ENCODE results near the gene DOK6. TPM values are rescaled to one million over a fixed set of nuclear protein-coding genes. Genes with fewer than 3 reads are reported as not detected.
A peak's percentile ranks its signal among the peaks of the same experiment; 100 is the strongest.
"Not testable (repeated sequence)": the region's sequence is repeated elsewhere in the genome, so short reads cannot be mapped to it uniquely, and the experiment has no call there.

The DOK6 gene
- total RNA-seq, 1 donor from 2014 or later: 2.3 TPM

DNA sequence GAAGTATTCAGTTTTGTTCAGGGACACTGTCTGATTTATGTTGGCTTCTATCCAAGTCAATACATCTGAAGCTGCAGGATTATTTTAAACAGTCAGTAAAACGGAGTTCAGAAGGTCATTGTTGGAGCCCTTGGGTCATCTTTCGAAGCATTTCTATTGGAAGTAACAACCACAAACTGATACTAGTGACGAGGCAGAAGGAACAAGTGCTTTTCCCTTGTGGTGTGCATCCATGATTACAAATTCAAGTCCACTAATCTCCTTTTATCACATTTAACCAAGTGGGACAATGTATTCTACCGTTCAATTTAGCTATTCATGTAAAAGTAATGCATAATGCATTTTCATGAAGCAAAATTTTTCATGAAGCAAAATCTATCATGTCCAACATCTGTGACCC is 470.0 kb downstream of the DOK6 start:
- no peak for DNase-seq (ENCODE audit: low read depth)

DNA sequence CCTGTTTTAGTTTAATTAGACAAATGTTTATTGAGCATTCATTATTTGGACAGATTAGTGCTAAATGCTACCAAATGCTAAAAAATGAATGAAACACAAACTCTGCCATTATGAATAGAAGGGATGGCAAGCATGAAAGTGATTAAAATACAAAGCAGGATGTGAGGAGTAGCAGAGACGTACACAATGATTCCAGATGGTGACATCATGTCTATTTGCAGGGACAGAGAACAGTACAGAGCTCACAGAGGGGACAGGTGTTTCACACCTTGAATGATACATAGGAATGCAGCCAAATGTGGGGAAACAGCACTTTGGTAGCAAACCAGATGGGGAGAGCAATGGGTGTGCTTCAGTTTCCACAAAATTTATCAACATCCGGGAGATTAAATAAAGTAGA is 470.7 kb downstream of the DOK6 start:
- DNase-seq (ENCODE audit: low read depth): no peak

DNA sequence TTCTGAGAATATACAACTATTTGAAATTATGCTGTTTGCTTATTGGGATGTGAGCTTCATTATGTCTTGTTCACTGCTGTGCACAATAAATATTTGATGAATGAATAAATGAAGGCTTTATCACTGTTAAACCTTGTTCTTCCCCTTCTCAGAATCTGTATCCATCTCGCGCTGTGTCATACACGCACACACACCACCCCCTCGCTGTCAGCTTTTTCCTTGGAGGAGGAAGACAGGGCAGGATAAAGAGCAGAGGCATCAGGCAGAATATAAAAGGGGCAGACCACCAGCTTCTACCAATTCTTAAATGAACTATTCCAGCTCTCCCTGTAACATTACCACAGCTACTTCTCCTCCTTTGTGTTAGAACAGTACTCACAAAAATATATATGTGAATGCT is 472.0 kb downstream of the DOK6 start:
- DNase-seq (ENCODE audit: low read depth): no peak

DNA sequence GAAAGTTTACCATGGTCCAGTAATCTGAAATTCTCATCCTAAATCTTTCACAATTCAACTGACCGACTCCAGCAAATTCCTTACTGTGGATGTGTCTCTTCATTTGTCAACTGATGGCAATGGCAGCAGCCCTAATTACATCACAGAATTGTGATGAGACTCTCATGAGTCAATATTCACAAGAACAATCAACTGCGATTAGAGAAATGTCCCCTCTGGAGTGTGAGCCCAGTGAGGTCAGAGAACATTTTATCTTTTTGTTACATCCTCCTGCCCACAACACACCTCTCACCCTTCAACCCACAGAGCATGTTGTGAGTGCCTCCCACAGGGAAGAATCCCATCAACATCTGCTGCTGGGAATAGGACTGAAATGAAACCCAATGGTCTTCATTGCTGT is 473.4 kb downstream of the DOK6 start:
- DNase-seq (ENCODE audit: low read depth): peak; percentile 36

DNA sequence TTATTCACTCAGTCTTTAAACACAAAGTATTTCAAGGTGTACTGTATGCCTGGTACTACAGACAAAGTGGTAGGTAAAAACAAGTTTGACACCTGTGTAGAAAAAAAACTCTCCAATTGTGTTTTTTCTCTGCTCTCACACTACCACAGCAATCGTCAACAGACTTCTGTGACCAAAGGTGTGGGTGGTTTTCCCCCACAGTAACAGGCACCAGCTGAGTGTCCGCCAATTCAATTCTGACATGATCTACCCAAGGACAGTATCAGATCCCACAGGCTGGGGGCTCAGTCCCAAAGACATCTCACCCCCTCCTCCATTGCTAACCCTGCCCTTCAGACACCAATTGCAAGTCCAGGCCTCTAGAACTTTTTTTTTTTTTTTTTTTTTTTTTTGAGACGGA is 475.8 kb downstream of the DOK6 start:
- no peak for DNase-seq (ENCODE audit: low read depth)

DNA sequence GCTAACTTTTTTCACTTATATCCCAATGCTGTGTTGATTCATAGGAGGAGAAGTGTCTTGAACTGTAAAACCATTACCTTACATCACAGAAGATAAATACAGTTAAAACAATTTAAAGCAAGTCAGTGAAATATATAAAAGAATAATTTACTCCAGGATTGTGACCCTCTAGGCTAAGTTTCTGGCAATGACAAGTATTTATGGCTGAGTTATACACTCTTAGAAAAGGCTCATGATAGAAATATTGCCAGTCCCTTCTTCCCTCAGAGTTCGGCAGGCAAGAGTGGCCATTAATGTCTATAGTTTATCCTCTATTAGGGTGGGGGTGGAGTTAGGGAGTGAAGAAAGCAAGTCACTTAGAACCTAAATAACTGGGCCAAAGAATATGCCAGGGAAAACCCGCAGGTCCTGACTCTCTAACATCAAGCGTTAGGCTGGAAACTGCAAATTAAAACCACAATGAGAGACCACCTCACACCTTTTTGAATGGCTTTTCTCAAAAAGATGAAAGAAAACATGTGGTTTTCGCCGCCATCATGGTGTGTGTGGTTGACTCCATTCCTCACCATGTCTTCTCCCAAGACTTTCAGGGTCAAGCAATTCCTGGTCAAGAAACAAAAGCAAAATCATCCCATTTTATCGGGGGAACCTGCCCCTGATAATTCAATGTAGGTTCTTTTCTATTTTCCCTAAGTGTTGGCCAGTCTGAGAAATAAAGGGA is 477.7 kb downstream of the DOK6 start:
- no peak for DNase-seq (ENCODE audit: low read depth)

DNA sequence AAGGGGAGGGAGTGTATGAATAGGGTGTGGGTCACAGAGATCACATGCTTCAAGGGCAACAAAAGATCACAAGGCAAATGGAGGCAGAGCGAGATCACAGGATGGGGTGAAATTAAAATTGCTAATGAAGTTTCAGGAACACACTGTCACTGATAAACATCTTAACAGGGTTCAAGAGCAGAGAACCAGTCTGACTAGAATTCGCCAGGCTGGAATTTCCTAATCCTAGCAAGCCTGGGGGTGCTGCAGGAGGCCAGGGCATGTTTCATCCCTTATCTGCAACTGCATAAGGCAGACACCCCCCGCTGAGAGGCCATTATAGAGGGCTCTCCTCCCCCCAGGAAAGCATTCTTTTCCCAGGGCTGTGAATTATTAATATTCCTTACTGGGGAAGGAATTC is 478.4 kb downstream of the DOK6 start:
- not testable (repeated sequence) for DNase-seq (ENCODE audit: low read depth)

DNA sequence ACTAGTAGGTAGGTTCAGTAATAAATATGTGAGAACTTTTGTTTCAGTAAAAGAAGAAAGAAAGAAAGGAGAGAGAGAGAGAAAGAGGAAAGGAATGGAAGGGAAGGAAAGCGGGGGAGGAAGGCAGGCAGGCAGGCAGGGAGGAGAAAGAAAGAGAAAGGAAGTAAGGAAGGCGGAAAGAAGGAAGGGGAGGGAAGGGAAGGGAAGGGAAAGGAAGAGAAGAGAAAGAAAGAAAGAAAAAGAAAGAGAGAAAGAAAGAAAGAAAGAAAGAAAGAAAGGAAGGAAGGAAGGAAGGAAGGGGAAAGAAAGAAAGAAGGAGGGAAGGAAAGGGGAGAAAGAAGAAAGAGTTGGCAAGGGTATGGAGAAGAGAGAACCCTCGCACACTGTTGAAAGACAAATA is 479.4 kb downstream of the DOK6 start:
- DNase-seq (ENCODE audit: low read depth): no peak

DNA sequence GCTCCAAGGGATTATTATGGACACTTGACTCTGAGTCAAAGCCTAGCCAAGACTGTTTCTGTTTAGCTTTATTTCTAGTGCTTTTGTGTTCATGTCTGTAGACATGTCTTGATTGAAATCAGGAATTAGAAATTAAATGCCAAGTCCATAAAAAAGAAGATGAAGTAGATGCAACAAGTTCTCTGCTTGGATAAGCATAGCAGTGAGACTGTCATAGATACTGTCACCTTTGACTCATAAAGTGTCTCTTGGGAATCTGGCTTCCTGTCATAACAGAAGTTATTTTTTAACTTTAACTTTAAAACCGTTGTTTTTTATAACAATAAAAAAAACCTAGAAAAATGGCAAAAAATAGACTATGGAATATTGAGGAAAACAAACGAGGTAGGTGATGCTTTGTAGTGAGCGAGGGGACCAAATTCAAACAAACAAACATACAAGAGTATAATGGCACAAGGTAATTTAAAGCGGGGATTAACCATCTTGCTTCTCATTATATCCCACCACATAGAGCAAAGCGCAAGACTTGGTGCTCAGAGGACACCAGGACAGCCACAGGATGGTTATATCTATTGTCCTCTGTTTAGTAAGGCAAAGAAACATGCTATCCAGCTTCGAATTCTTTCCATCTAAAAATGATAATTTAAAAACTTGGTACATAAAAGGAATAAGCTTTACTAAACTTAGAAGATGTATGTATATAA is 482.4 kb downstream of the DOK6 start:
- no peak for DNase-seq (ENCODE audit: low read depth)

DNA sequence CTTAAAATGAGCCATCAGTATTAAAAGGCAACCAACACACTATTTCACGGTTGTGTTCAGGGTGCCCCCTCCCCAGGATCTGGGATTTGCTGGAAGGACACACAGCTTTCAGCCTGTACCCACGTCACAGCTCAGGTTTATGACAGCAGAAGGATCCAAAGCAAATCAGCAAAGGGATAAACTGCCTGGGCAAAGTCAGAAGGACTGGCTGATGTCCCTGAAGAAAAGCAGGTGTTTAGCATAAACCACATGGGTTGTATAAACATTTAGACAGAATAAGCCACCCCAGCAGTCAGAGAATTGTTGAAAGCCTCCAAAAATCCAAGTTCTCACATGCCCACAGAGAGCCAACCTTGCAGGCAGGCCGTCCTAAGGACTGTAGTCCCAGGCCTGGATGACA is 483.1 kb downstream of the DOK6 start:
- no peak for DNase-seq (ENCODE audit: low read depth)

DNA sequence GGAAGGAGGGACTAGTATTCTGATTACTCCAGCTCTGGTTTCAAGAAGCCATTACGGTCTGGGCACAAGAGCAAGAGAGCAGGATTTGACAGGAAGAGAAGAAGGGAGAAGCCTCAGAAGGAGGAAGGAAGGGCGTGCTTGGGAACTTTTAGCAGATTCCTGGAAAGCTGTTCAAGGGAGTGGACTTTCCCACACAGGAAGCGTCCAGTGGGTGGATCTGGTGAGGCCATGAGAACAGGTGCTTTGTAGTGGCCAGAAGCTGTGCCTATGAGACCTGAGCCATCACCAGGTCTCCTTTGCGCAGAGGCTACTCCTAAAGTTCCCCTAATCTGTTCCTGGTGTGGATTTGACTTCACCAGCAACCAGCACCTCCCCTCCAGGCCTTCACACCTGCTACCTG is 484.7 kb downstream of the DOK6 start:
- no peak for DNase-seq (ENCODE audit: low read depth)

DNA sequence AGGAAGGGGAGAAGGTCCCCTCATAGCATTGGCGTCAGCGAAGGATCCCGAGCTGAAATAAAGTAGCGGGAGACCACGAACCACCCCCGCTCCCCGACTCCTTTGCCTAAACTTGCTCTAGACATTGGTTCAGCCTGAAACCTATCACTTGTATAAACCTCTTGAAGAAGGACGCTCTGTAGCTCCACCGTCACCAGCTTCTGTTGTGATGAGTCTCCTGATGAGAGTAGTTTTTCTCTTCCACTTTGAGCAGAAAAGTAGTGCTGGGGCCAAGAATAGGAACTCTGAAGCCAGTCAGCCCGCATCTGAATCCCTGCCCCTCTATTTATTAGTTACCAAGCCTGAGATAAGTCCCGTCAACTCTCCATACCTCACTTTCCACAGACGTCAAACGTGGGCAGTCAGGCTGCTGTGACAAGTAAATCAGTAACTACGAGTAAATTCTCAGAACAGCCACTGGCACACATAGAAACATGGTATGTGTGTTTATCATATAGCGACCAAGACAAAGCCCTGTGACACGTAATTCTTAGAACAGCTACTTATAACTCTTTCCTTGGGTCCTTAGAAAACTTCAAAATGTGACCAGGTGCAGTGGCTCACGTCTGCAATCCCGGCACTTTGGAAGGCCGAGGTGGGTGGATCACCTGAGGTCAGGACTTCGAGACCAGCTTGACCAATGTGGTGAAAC is 485.3 kb downstream of the DOK6 start:
- DNase-seq (ENCODE audit: low read depth): no peak

DNA sequence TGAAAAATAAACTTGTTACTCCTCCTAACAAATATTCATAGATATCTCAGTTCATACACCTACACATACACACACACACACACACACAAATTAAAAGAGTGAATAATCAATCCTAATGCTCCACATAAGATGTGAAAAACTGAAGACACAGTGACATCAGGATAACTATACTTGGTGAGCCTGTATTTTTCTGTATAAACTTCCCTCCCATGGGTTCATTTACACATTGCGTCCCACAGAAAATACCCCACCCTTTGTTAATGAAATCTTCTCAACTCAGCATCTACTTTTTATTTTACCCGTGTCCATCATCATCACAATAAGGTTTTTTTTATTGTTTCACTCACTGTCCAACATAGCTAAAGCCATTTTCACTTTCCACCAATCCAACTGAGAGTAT is 486.6 kb downstream of the DOK6 start:
- no peak for DNase-seq (ENCODE audit: low read depth)

DNA sequence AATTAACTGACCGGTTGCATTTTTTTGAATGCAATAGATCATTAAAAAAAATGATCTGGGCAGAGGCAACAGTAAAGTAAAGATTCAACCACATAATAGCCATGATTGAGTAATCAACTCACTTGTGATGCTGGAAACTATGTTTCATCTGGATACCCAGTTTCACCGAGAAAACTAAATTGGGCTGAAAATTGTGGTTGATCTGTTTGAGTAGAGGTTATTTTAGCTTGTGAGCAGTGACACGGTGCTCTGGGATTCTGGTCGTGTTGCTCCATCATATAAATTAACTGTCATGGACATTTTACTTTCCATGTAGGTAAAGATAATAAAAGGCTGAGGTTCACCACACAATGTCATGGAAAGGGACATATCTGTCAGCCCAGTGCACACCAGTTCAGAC is 488.3 kb downstream of the DOK6 start:
- no peak for DNase-seq (ENCODE audit: low read depth)

DNA sequence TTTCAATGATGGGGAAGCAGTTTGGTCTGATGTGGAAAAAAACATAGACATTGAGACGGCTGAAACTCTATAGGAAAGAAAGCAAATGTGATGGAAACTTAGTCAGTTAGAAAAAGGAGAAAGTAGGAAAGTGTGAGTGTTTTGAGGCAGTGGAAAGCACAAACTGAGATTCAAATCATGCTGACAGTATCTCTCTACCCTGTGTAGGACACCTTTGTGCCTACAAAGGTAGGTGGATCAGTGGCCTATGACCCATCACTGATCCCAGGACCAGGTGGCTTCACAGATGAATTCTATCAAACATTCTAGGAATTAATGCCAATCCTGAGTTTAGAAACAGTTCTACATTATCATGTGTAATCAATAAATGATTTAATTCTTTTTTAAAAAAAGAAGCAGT is 489.9 kb downstream of the DOK6 start:
- DNase-seq (ENCODE audit: low read depth): no peak

DNA sequence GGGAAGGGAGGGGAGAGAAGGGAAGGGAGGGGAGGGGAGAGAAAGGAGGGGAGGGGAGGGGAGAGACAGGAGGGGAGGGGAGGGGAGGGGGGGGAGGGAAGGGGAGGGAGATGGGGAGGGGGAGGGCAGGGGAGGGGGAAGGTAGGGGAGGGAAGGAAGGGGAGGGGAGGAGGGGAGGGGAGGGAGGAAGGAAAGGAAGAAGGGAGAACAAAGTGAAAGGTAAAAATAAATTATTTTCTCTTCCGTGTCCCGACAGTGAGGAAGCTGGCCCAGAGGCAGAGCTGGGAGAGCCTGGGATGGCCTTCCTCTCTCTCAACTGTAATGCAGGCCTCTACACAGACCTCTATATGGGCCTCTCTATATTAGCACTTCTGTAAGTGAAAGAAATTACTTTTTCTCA is 493.8 kb downstream of the DOK6 start:
- DNase-seq (ENCODE audit: low read depth): no peak

DNA sequence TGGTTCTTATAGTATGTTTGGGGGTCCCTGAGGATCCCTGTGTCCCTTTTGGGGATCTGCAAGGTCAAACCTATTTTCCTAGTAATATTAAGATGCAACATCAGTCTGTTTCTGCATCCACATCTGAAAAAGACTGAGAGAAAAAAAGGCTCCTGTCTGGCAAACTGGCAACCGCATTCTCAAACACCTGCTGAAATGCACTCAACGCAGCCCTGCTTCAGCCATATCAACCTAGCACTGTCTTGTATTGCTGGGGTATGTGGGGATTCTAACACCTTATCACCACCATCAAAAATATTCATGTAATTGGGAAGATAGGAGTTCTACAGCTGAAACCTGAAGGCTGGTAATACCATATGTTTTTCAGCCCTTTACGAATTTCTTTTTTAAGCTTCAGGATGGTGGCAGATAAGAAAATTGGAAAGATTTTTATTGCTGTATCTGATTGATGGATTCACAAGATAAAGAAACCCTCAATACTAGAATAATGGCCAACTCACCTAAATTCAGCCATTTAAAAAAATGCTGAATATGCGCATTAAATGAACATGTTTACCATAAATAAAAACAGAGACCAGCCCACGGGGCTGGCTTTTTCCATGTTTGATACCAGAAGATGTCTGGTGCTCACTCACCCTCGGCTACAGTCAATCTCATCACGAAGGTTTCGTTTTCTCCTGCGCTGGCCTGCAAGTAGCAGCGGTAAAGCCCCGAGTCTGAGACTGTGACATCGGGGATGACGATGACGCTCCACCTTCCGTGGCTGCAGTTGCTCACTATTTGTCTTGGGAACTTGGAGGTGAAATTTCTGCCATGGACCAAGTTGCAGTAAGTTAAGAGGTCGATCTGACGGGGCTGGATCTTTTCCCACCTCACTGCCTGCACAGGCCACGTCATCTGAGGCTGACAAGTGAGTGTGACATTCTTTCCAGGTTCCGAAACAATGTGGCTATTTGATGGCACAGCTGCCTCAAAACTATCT is 494.7 kb downstream of the DOK6 start:
- DNase-seq (ENCODE audit: low read depth): no peak

DNA sequence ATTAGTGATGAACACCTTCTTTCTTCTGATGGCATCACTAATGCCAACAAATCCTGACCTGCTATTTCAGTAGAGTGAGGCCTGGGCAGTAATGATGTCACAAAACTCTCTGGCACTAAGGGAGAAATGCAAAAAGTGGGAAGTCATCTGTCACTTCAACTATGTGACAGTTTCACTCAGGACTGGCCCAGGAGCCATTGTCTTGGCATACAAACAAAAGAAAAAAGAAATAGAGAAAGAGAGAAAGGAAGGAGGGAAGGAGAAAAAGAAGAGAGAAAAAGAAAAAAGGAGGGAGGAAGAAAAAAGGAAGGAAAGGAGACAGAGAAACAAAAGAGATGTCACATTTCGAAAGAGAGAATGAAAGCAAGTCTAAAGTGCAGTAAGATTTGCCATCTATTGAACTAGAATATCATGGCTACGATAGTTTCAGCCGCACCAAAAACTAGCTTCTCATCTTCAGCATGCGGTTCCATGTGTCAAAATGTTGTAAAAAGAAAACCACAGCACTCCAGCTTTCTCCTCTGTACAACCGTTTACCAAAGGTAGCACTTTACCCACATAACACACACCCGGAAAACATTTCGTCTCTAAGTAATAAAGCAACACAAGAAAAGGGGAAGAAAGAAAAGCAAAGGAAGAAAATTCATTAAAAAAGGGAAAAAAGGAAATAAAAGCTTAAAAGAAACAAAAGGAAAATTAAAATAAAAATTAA is 496.9 kb downstream of the DOK6 start:
- DNase-seq (ENCODE audit: low read depth): no peak

DNA sequence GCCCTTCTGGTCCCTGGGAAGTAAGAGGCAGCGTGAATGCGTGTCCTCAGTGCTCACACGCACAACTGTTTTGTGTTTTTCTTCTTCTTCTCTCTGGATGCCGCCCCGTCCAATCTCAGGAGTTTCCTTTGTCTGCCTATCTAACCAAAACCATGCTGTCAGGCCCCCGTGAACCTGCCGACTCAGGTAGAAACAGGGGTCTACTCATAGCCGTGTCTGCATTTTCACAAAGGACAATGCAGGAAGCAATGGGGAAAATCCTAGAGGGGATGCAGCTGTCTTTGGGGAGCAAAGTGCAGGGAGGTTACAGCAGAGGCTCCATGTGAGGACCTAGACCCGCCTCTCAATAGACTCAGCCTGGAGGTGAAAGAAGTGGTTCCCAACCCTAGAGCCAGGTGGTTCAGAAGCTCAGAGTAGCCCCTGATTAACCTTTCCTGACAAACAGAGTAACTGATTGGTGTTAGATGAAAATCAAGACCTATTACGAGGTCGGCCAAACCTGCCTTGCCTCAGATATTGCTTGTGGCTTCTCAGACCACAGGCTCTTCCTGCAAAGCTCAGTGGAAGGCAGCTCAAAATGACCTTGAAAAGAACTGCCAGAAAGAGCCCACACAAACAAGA is 497.7 kb downstream of the DOK6 start:
- DNase-seq (ENCODE audit: low read depth): no peak

Measured in renal cortical epithelial cell (primary cell).